OCI-LY1 (cell line): ENCODE data around the gene LRIG1.

Source experiments
- H2AFZ ChIP-seq: fragments of 200-600 bp; sonication (generic), shearing (Covaris generic); 2 replicates; pipeline ENCODE4 v1.6.0; 2014; ENCODE audit warnings: antibody characterized with exemption, mild to moderate bottlenecking, low read length
- H3F3A ChIP-seq: fragments of 200-600 bp; sonication (generic), shearing (Covaris generic); 2 replicates; pipeline ENCODE4 v1.6.0; 2014; ENCODE audit warnings: mild to moderate bottlenecking, antibody characterized with exemption, low read length, moderate library complexity; ENCODE audit not compliant: insufficient read depth
- H3K27ac ChIP-seq: fragments of 200-600 bp; sonication (generic); 2 replicates; pipeline ENCODE4 v1.5.1; 2014; ENCODE audit warnings: low read length, mixed run types, mild to moderate bottlenecking, low read depth; ENCODE audit not compliant: poor library complexity, severe bottlenecking
- H3K27me3 ChIP-seq: fragments of 200-600 bp; sonication (generic); 2 replicates; pipeline ENCODE4 v1.6.0; 2014; ENCODE audit warnings: antibody characterized with exemption, mild to moderate bottlenecking, low read length, moderate library complexity; ENCODE audit not compliant: insufficient read depth
- H3K36me3 ChIP-seq: fragments of 200-600 bp; sonication (generic); 2 replicates; pipeline ENCODE4 v1.6.1; 2014; ENCODE audit warnings: mild to moderate bottlenecking, antibody characterized with exemption, low read length, moderate library complexity, mixed read lengths; ENCODE audit not compliant: insufficient read depth
- H3K4me1 ChIP-seq: fragments of 200-600 bp; sonication (generic); 2 replicates; pipeline ENCODE4 v1.5.1; 2014; ENCODE audit warnings: mild to moderate bottlenecking, low read length, moderate library complexity; ENCODE audit not compliant: insufficient read depth, severe bottlenecking
- H3K4me2 ChIP-seq: fragments of 200-600 bp; sonication (generic), shearing (Covaris generic); 2 replicates; pipeline ENCODE4 v1.6.1; 2014; ENCODE audit warnings: low read length
- H3K4me3 ChIP-seq: fragments of 200-600 bp; sonication (generic); 2 replicates; pipeline ENCODE4 v1.5.1; 2014; ENCODE audit warnings: low read length, low read depth, mild to moderate bottlenecking, mixed read lengths; ENCODE audit not compliant: poor library complexity, severe bottlenecking
- H3K79me2 ChIP-seq: fragments of 200-600 bp; shearing (Covaris generic); 2 replicates; pipeline ENCODE4 v1.6.1; 2016; ENCODE audit warnings: mixed run types, low read length, mixed read lengths; ENCODE audit not compliant: insufficient read depth
- H3K9ac ChIP-seq: fragments of 200-600 bp; sonication (generic), shearing (Covaris generic); 2 replicates; pipeline ENCODE4 v1.6.1; 2014; ENCODE audit warnings: mild to moderate bottlenecking, low read length, mixed read lengths
- H3K9me2 ChIP-seq: fragments of 200-600 bp; sonication (generic), shearing (Covaris generic); 2 replicates; pipeline ENCODE4 v1.6.1; 2014; ENCODE audit warnings: low read depth, mild to moderate bottlenecking, low read length, mixed read lengths
- H3K9me3 ChIP-seq: fragments of 200-600 bp; shearing (Covaris generic); 2 replicates; pipeline ENCODE4 v1.6.1; 2014; ENCODE audit warnings: low read length, mixed read lengths
- H4K20me1 ChIP-seq: fragments of 200-600 bp; sonication (generic), shearing (Covaris generic); 2 replicates; pipeline ENCODE4 v1.6.0; 2016; ENCODE audit warnings: mild to moderate bottlenecking, low read length; ENCODE audit not compliant: insufficient read depth
- EZH2 ChIP-seq: fragments of 200-600 bp; sonication (generic), shearing (Covaris generic); IDR thresholded peaks from 2 replicates; pipeline ENCODE4 v1.8.0; 2017; ENCODE audit warnings: borderline replicate concordance, mixed run types, mild to moderate bottlenecking, antibody characterized with exemption, low read length, moderate library complexity, mixed read lengths
- TF ChIP-seq, protein P1 (sequence below): fragments of 200-600 bp; sonication (generic), shearing (Covaris generic); IDR thresholded peaks from 2 replicates; pipeline ENCODE4 v1.5.1; 2017; ENCODE audit warnings: mild to moderate bottlenecking, antibody characterized with exemption, low read length, moderate library complexity, mixed read lengths

LRIG1 gene

DNA sequence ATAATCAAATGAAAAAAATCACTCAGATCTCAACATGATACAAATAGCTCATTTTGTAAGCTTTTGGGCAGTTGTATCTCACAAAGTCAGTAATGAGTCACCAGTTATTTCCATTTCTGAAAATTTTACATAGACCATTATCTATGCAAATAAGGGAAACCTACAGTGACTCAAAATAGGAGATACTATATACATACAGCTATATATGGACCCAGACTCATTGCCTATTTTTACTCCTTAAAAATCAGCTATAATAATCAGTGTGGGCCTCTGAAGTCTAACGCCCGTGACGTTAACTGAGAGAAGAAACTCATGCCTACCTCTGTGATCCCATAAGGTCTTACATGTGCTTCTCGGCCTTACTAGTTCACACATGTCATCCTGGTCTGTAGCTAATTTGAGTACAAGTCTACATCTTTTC lies 31.6 kb downstream of the LRIG1 start:
- TF ChIP-seq EZH2, result no peak
- TF ChIP-seq, protein P1, sequence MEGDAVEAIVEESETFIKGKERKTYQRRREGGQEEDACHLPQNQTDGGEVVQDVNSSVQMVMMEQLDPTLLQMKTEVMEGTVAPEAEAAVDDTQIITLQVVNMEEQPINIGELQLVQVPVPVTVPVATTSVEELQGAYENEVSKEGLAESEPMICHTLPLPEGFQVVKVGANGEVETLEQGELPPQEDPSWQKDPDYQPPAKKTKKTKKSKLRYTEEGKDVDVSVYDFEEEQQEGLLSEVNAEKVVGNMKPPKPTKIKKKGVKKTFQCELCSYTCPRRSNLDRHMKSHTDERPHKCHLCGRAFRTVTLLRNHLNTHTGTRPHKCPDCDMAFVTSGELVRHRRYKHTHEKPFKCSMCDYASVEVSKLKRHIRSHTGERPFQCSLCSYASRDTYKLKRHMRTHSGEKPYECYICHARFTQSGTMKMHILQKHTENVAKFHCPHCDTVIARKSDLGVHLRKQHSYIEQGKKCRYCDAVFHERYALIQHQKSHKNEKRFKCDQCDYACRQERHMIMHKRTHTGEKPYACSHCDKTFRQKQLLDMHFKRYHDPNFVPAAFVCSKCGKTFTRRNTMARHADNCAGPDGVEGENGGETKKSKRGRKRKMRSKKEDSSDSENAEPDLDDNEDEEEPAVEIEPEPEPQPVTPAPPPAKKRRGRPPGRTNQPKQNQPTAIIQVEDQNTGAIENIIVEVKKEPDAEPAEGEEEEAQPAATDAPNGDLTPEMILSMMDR, result no peak
- Histone ChIP-seq H3K4me2 (no peak overlapping the region), H3K79me2 (no peaks in the 10 kb centered on the region), H3K27ac (no peak overlapping the region), H4K20me1 (no peaks in the 10 kb centered on the region), H3K27me3 (no peaks in the 10 kb centered on the region), H3K9me2 (no peaks in the 10 kb centered on the region), H3F3A (no peaks in the 10 kb centered on the region), H3K4me3 (no peak overlapping the region), H3K36me3 (no peaks in the 10 kb centered on the region), H3K4me1 (no peaks in the 10 kb centered on the region), H2AFZ (no peak overlapping the region), H3K9ac (no peak overlapping the region), H3K9me3 (no peaks in the 10 kb centered on the region)

GRCh38 chr3:66467996-66468735 lies 32.7 kb downstream of the LRIG1 start:
- H3K36me3 ChIP-seq, result no peaks in the 10 kb centered on the region
- no peak overlapping the region for H3K4me3 ChIP-seq
- H3K4me1 ChIP-seq, result no peaks in the 10 kb centered on the region
- no peaks in the 10 kb centered on the region for H3F3A ChIP-seq
- TF ChIP-seq, protein P1, result no peak
- no peak for TF ChIP-seq EZH2
- no peaks in the 10 kb centered on the region for H3K9me2 ChIP-seq
- no peaks in the 10 kb centered on the region for H3K27me3 ChIP-seq
- no peak overlapping the region for H2AFZ ChIP-seq
- H3K4me2 ChIP-seq, result no peak overlapping the region
- H3K9me3 ChIP-seq, result no peaks in the 10 kb centered on the region
- H3K27ac ChIP-seq, result no peak overlapping the region
- no peaks in the 10 kb centered on the region for H3K79me2 ChIP-seq
- H3K9ac ChIP-seq, result no peak overlapping the region
- no peaks in the 10 kb centered on the region for H4K20me1 ChIP-seq

DNA sequence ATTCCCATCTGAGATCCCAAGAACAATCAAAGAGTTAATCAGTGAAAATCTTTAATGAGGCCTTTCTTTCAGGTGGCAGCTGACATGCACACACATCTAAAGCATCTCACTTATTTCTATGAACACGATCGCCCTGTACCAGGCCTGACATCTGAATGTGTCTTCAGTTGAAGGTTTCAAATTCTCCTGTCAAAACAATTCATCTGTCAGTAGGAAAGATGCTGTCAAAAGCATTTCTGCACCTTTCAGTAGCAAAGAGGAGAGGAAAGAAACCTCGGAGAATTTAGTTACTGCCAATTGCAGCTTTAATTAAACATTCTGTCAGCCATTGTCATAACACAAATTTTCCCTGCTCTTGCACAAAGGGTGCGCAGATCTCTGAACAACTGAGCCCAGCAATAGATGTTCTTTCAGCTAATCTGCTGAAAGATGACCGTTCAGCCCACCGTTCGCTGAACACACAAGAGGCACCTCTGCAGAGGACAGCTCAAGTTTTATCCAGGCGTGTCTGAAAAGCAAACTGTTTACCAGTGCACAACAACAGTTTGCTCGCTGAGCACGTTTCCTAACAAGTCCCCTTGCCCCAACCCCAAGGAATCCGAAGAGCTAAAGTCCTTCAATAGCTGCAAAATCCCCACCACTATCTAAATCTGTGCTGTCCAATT lies 34.1 kb downstream of the LRIG1 start:
- Histone ChIP-seq H3K79me2 (no peaks in the 10 kb centered on the region), H3K36me3 (no peaks in the 10 kb centered on the region), H3K9me3 (no peaks in the 10 kb centered on the region), H3K9ac (no peak overlapping the region), H3F3A (no peaks in the 10 kb centered on the region), H3K4me1 (no peaks in the 10 kb centered on the region), H3K9me2 (no peaks in the 10 kb centered on the region), H3K4me2 (no peak overlapping the region), H2AFZ (no peak overlapping the region), H3K27me3 (no peaks in the 10 kb centered on the region), H3K27ac (no peak overlapping the region), H4K20me1 (no peaks in the 10 kb centered on the region), H3K4me3 (no peak overlapping the region)
- TF ChIP-seq EZH2, result no peak
- TF ChIP-seq, protein P1, result no peak
